WTC11 (cell line): ENCODE results near the gene TREH. TPM values are rescaled to one million over a fixed set of nuclear protein-coding genes. Genes with fewer than 3 reads are reported as not detected.

ENCODE experiments used
- ATAC-seq: fragments of 200-7000 bp; cut with Tn5 transposase; 2 replicates; pipeline ENCODE4 v1.10.0; 2021; ENCODE audit warnings: mild to moderate bottlenecking, moderate library complexity
- CTCF ChIA-PET: fragments of 300-600 bp; sonication (Branson Sonifier 250); formaldehyde crosslinking; loops from one replicate; lab custom pipeline; 2021; ENCODE audit warnings: antibody characterized with exemption; lab: Charles Lee
- POLR2A ChIA-PET: fragments of 350-600 bp; sonication (Branson Sonifier 250); formaldehyde crosslinking; loops from one replicate; lab custom pipeline; 2021; ENCODE audit warnings: antibody characterized with exemption; lab: Charles Lee
- DNase-seq: peaks from one replicate; pipeline ENCODE4 v3.0.0; 2021; ENCODE audit warnings: low spot score
- H3K27ac Mint-ChIP-seq: 2 replicates; pipeline ENCODE4 v1.8.0; 2021; ENCODE audit warnings: mixed read lengths
- H3K27me3 Mint-ChIP-seq: 2 replicates; pipeline ENCODE4 v1.8.0; 2021; ENCODE audit warnings: low read depth, mild to moderate bottlenecking, moderate library complexity, mixed read lengths
- H3K36me3 Mint-ChIP-seq: 2 replicates; pipeline ENCODE4 v1.8.0; 2021; ENCODE audit warnings: mixed read lengths
- H3K4me1 Mint-ChIP-seq: 2 replicates; pipeline ENCODE4 v1.8.0; 2022; ENCODE audit warnings: mixed read lengths
- H3K4me3 Mint-ChIP-seq: 2 replicates; pipeline ENCODE4 v1.8.0; 2021; ENCODE audit warnings: mild to moderate bottlenecking, moderate library complexity, mixed read lengths
- H3K9me3 Mint-ChIP-seq: 2 replicates; pipeline ENCODE4 v1.8.0; 2021; ENCODE audit warnings: mixed read lengths
- ATF1 ChIP-seq: sonication (generic); formaldehyde crosslinking; IDR thresholded peaks from 2 replicates; pipeline ENCODE4 v1.8.1; 2023; ENCODE audit warnings: mild to moderate bottlenecking, moderate library complexity, missing genetic modification reagents
- ATF2 ChIP-seq: sonication (generic); formaldehyde crosslinking; IDR thresholded peaks from 2 replicates; pipeline ENCODE4 v1.8.1; 2022; ENCODE audit warnings: low read depth, missing genetic modification reagents, borderline replicate concordance
- CREB1 ChIP-seq: sonication (generic); formaldehyde crosslinking; IDR thresholded peaks from 2 replicates; pipeline ENCODE4 v1.8.0; 2023; ENCODE audit warnings: mild to moderate bottlenecking, missing genetic modification reagents
- ELF4 ChIP-seq: sonication (generic); formaldehyde crosslinking; IDR thresholded peaks from 2 replicates; pipeline ENCODE4 v1.8.1; 2022; ENCODE audit warnings: low read depth, mild to moderate bottlenecking, moderate library complexity, missing genetic modification reagents
- FOXJ3 ChIP-seq: sonication (generic); formaldehyde crosslinking; IDR thresholded peaks from 2 replicates; pipeline ENCODE4 v1.9.0; 2021; ENCODE audit warnings: missing genetic modification reagents, mild to moderate bottlenecking, borderline replicate concordance
- FOXP1 ChIP-seq: sonication (generic); formaldehyde crosslinking; IDR thresholded peaks from 2 replicates; pipeline ENCODE4 v1.8.0; 2022; ENCODE audit warnings: missing genetic modification reagents, mild to moderate bottlenecking, moderate library complexity, borderline replicate concordance
- GABPB1 ChIP-seq: sonication (generic); formaldehyde crosslinking; IDR thresholded peaks from 2 replicates; pipeline ENCODE4 v1.8.1; 2023; ENCODE audit warnings: mild to moderate bottlenecking, missing genetic modification reagents
- GRHL2 ChIP-seq: fragments of 250-450 bp; sonication (Bioruptor Pico); IDR thresholded peaks from 2 replicates; pipeline ENCODE4 v1.8.0; 2022; ENCODE audit warnings: mild to moderate bottlenecking, moderate library complexity; ENCODE audit not compliant: insufficient replicate concordance, severe bottlenecking
- JUN ChIP-seq: sonication (generic); formaldehyde crosslinking; IDR thresholded peaks from 2 replicates; pipeline ENCODE4 v1.8.0; 2023; ENCODE audit warnings: mild to moderate bottlenecking, missing genetic modification reagents
- NFE2L1 ChIP-seq: sonication (generic); formaldehyde crosslinking; IDR thresholded peaks from 2 replicates; pipeline ENCODE4 v1.8.1; 2023; ENCODE audit warnings: missing genetic modification reagents
- NR2C2 ChIP-seq: sonication (generic); formaldehyde crosslinking; IDR thresholded peaks from 2 replicates; pipeline ENCODE4 v1.8.0; 2022; ENCODE audit warnings: mild to moderate bottlenecking, missing genetic modification reagents
- PRRX2 ChIP-seq: fragments of 250-450 bp; sonication (Bioruptor Pico); IDR thresholded peaks from 2 replicates; pipeline ENCODE4 v1.8.0; 2021; ENCODE audit warnings: mild to moderate bottlenecking
- SP1 ChIP-seq: sonication (generic); formaldehyde crosslinking; conservative IDR thresholded peaks from 2 replicates; pipeline ENCODE4 v1.8.1; 2022; ENCODE audit warnings: missing genetic modification reagents
- ZBTB21 ChIP-seq: sonication (generic); formaldehyde crosslinking; IDR thresholded peaks from 2 replicates; pipeline ENCODE4 v1.8.1; 2023; ENCODE audit warnings: mild to moderate bottlenecking, missing genetic modification reagents, borderline replicate concordance
- ZNF138 ChIP-seq: sonication (generic); formaldehyde crosslinking; conservative IDR thresholded peaks from 2 replicates; pipeline ENCODE4 v1.8.1; 2022; ENCODE audit warnings: mild to moderate bottlenecking, moderate library complexity, missing genetic modification reagents
- ZNF232 ChIP-seq: sonication (generic); formaldehyde crosslinking; IDR thresholded peaks from 2 replicates; pipeline ENCODE4 v1.8.0; 2022; ENCODE audit warnings: mild to moderate bottlenecking, missing genetic modification reagents
- ZNF317 ChIP-seq: sonication (generic); formaldehyde crosslinking; IDR thresholded peaks from 2 replicates; pipeline ENCODE4 v1.8.1; 2023; ENCODE audit warnings: low read depth, mild to moderate bottlenecking, moderate library complexity, missing genetic modification reagents, borderline replicate concordance
- ZNF423 ChIP-seq: fragments of 250-450 bp; sonication (Bioruptor Pico); IDR thresholded peaks from 2 replicates; pipeline ENCODE4 v2.1.2; 2022; ENCODE audit warnings: mild to moderate bottlenecking, moderate library complexity
- ZNF671 ChIP-seq: fragments of 250-450 bp; sonication (Bioruptor Pico); IDR thresholded peaks from 2 replicates; pipeline ENCODE4 v1.8.0; 2021; ENCODE audit warnings: mild to moderate bottlenecking
- total RNA-seq: library from RNA; stranded (reverse); gene quantifications from 3 replicates; pipeline ENCODE4 v1.2.3, GENCODE V29; 2021
- TF ChIP-seq, protein P1 (sequence below): sonication (generic); formaldehyde crosslinking; IDR thresholded peaks from 2 replicates; pipeline ENCODE4 v1.8.1; 2023; ENCODE audit warnings: mild to moderate bottlenecking, missing genetic modification reagents
- TF ChIP-seq, protein P2 (sequence below): fragments of 250-450 bp; sonication (Bioruptor Pico); conservative IDR thresholded peaks from 2 replicates; pipeline ENCODE4 v1.9.0; 2021; ENCODE audit warnings: mild to moderate bottlenecking
- TF ChIP-seq, protein P3 (sequence below): fragments of 250-450 bp; sonication (Bioruptor Pico); IDR thresholded peaks from 2 replicates; pipeline ENCODE4 v1.8.0; 2021; ENCODE audit warnings: mild to moderate bottlenecking
- TF ChIP-seq, protein P4 (sequence below): sonication (generic); formaldehyde crosslinking; IDR thresholded peaks from 2 replicates; pipeline ENCODE4 v1.8.0; 2023; ENCODE audit warnings: mild to moderate bottlenecking, missing genetic modification reagents

TREH gene
- total RNA-seq, 1 experiment from 2014 or later = not detected

DNA sequence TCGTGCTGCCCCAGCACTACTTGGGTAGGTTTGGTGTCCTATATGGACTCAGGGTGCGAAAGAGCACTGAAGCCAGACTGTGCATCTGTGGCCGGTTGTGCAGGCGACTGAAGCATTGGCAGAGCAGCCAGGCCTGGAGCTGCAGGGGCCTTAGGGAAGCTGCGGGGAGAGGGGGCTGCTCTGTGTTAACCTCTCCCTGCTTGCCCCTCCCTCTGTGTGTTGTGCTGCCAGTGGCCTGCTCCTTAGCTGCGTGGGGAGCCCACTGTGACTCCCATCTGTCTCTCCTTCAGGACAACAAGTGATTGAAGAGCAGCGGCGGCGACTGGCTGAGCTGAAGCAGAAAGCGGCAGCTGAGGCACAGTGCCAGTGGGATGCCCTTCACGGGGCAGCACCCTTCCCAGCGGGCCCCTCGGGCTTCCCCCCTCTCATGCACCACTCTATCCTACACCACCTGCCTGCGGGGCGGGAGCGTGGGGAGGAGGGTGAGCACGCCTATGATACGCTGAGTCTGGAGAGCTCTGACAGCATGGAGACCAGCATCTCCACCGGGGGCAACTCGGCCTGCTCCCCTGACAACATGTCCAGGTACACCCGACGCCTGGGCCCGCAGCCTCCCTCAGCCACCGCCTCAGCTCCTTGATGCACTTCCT lies 34.3 kb downstream of the TREH start:
- Mint-ChIP-seq H3K36me3 (peaks cover 41% of the 10 kb centered on the region), H3K27me3 (no peaks in the 10 kb centered on the region), H3K9me3 (no peaks in the 10 kb centered on the region), H3K4me1 (no peaks in the 10 kb centered on the region), H3K4me3 (no peak overlapping the region), H3K27ac (no peak overlapping the region)
- TF ChIP-seq ATF1 (CRISPR knock-in tag) = no peak
- TF ChIP-seq ZNF232 = no peak
- no peak for TF ChIP-seq ZBTB21
- TF ChIP-seq ZNF317 (CRISPR knock-in tag) = no peak
- no peak for TF ChIP-seq GABPB1 (CRISPR knock-in tag)
- TF ChIP-seq, protein P1, sequence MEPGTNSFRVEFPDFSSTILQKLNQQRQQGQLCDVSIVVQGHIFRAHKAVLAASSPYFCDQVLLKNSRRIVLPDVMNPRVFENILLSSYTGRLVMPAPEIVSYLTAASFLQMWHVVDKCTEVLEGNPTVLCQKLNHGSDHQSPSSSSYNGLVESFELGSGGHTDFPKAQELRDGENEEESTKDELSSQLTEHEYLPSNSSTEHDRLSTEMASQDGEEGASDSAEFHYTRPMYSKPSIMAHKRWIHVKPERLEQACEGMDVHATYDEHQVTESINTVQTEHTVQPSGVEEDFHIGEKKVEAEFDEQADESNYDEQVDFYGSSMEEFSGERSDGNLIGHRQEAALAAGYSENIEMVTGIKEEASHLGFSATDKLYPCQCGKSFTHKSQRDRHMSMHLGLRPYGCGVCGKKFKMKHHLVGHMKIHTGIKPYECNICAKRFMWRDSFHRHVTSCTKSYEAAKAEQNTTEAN (CRISPR knock-in tag) = no peak
- TF ChIP-seq NR2C2 = no peak
- TF ChIP-seq, protein P2, sequence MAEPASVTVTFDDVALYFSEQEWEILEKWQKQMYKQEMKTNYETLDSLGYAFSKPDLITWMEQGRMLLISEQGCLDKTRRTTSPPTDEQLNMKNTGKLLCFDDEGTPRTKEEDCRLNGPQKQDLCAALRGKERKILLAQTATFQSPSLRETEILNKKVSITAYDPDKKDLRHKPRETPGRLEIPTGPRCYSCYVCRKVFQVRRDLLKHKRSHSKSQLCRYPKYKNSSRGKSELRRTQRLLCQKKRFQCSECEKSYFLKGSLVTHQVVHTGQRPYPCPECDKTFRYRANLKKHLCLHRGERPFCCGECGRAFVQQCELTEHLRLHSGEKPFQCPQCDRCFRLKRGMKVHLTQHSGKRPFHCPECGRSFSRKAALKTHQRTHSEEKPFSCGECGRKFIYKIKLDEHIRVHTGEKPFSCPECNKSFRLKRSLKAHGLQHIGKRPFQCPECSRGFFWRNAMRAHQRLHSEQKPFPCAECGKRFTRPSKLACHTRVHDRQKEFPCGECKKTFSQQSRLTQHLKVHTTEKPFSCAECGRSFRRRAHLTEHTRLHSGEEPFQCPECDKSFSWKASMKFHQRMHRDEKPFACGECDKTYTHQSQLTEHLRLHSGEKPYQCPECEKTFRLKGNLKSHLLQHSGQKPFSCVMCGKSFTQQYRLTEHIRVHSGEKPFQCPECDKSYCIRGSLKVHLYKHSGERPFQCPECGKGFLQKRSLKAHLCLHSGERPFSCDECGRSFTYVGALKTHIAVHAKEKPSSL (CRISPR knock-in tag) = no peak
- TF ChIP-seq PRRX2 (CRISPR knock-in tag) = no peak
- no peak for TF ChIP-seq CREB1
- no peak for TF ChIP-seq NFE2L1
- no peak for TF ChIP-seq SP1 (CRISPR knock-in tag)
- no peak for DNase-seq
- POLR2A ChIA-PET = no interaction called here
- CTCF ChIA-PET = interaction anchor here (0.6 to 1.0 kb wide), 2 partner anchors 10 kb away, joined by 3 to 4 read pairs; no protein-coding TSS in a partner anchor
- no peak for ATAC-seq

GRCh38 chr11:118644496-118644895 lies 35.0 kb downstream of the TREH start:
- no peaks in the 10 kb centered on the region for H3K9me3 Mint-ChIP-seq
- no peak overlapping the region for H3K27ac Mint-ChIP-seq
- H3K4me1 Mint-ChIP-seq = no peaks in the 10 kb centered on the region
- TF ChIP-seq JUN (no peak), FOXP1 (CRISPR knock-in tag) (no peak), CREB1 (no peak), FOXJ3 (CRISPR knock-in tag) (no peak), ELF4 (CRISPR knock-in tag) (no peak), ZNF671 (no peak), ATF2 (CRISPR knock-in tag) (no peak), GRHL2 (CRISPR knock-in tag) (no peak), ZNF423 (CRISPR knock-in tag) (no peak)
- H3K36me3 Mint-ChIP-seq = peaks cover 38% of the 10 kb centered on the region
- DNase-seq (no peak), ATAC-seq (no peak)
- POLR2A ChIA-PET = no interaction called here
- no peaks in the 10 kb centered on the region for H3K27me3 Mint-ChIP-seq
- H3K4me3 Mint-ChIP-seq = no peak overlapping the region
- CTCF ChIA-PET = interaction anchor here (0.6 kb wide), 1 partner anchor 9 kb away, joined by 3 read pairs; no protein-coding TSS in a partner anchor

- no peak for ATAC-seq
- no peak for DNase-seq
- Mint-ChIP-seq H3K27ac (no peak overlapping the region), H3K27me3 (no peaks in the 10 kb centered on the region), H3K4me3 (no peak overlapping the region), H3K4me1 (no peaks in the 10 kb centered on the region), H3K36me3 (peaks cover 39% of the 10 kb centered on the region), H3K9me3 (no peaks in the 10 kb centered on the region)
- ChIA-PET CTCF (no interaction called here), POLR2A (no interaction called here)
- TF ChIP-seq, protein P3, sequence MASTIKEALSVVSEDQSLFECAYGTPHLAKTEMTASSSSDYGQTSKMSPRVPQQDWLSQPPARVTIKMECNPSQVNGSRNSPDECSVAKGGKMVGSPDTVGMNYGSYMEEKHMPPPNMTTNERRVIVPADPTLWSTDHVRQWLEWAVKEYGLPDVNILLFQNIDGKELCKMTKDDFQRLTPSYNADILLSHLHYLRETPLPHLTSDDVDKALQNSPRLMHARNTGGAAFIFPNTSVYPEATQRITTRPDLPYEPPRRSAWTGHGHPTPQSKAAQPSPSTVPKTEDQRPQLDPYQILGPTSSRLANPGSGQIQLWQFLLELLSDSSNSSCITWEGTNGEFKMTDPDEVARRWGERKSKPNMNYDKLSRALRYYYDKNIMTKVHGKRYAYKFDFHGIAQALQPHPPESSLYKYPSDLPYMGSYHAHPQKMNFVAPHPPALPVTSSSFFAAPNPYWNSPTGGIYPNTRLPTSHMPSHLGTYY (CRISPR knock-in tag) = no peak
- TF ChIP-seq, protein P4, sequence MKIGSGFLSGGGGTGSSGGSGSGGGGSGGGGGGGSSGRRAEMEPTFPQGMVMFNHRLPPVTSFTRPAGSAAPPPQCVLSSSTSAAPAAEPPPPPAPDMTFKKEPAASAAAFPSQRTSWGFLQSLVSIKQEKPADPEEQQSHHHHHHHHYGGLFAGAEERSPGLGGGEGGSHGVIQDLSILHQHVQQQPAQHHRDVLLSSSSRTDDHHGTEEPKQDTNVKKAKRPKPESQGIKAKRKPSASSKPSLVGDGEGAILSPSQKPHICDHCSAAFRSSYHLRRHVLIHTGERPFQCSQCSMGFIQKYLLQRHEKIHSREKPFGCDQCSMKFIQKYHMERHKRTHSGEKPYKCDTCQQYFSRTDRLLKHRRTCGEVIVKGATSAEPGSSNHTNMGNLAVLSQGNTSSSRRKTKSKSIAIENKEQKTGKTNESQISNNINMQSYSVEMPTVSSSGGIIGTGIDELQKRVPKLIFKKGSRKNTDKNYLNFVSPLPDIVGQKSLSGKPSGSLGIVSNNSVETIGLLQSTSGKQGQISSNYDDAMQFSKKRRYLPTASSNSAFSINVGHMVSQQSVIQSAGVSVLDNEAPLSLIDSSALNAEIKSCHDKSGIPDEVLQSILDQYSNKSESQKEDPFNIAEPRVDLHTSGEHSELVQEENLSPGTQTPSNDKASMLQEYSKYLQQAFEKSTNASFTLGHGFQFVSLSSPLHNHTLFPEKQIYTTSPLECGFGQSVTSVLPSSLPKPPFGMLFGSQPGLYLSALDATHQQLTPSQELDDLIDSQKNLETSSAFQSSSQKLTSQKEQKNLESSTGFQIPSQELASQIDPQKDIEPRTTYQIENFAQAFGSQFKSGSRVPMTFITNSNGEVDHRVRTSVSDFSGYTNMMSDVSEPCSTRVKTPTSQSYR = no peak
- TF ChIP-seq CREB1 (no peak), ZNF138 (no peak)
These were observed 35.5 kb downstream of the TREH start for GRCh38 chr11:118643995-118644345.
